MG63 (cell line): ENCODE measurements around the gene DLK1. TPM values are rescaled to one million over a fixed set of nuclear protein-coding genes. Genes with fewer than 3 reads are reported as not detected.

Experiments
- DNase-seq: peaks from one replicate; pipeline ENCODE4 v3.0.0-alpha.2; 2020
- H3K27me3 ChIP-seq: fragments of 250-450 bp; sonication (Bioruptor Pico); 2 replicates; pipeline ENCODE4 v1.5.1; 2020; ENCODE audit warnings: mild to moderate bottlenecking, moderate library complexity
- H3K36me3 ChIP-seq: fragments of 250-450 bp; sonication (Bioruptor Pico); 2 replicates; pipeline ENCODE4 v1.5.1; 2020; ENCODE audit warnings: mild to moderate bottlenecking, moderate library complexity
- H3K4me3 ChIP-seq: fragments of 250-450 bp; sonication (Bioruptor Pico); 2 replicates; pipeline ENCODE4 v1.5.1; 2020; ENCODE audit warnings: mild to moderate bottlenecking, moderate library complexity
- H3K9me3 ChIP-seq: fragments of 250-450 bp; sonication (Bioruptor Pico); 2 replicates; pipeline ENCODE4 v1.5.1; 2020; ENCODE audit warnings: mild to moderate bottlenecking, moderate library complexity
- total RNA-seq: library from RNA; depleted of rRNA; stranded (reverse); fragments of >200 nt; shearing (Covaris generic); gene quantifications from 2 replicates; pipeline ENCODE4 v1.2.3, GENCODE V29; 2014; ENCODE audit warnings: low replicate concordance; rRNA removed

DLK1 gene
- total RNA-seq, 1 experiment from 2014 or later: not detected

DNA sequence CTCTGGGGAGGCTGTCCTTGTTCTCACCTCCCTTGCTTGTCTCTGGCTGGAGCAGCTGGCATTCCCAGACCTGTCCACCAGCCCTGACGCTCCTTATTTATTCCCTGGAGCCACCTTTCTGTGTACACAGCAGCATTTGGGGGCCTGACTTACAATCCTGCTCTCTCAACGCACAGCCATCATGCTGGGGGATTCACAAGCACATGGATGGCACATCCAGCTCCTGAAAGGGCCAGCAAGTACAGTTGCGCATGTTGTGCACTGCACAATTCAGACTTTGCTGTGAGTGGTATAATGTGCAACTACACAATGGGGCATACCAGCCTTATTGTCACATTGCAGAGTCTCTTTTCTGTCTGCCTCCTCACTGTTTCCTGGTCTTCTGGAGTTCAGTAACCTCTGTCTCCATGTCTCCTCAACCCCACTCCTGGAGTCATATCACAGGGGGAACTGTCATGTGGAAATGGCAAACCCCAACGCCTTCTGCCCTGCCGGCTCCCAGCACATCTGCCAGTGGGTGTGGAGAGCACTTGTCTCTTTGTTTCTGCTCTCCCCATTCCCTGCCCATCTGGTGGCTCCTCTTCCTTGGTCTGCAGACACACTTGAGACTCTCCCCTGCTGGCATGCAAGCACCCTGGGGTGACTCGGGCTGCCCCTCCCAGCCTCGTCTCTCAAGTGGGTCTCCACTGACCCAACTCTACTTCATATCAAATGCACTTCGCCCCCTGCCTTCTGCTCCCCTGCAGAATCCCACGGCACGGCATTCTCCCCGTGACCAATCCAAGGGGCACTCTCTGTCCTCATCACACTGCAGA lies 58.0 kb downstream of the DLK1 start:
- no peak for DNase-seq
- H3K9me3 ChIP-seq: no peaks in the 10 kb centered on the region
- no peaks in the 10 kb centered on the region for H3K36me3 ChIP-seq
- no peak overlapping the region for H3K4me3 ChIP-seq
- H3K27me3 ChIP-seq: no peaks in the 10 kb centered on the region

- DNase-seq: no peak
- no peaks in the 10 kb centered on the region for H3K27me3 ChIP-seq
- H3K4me3 ChIP-seq: no peak overlapping the region
- H3K36me3 ChIP-seq: no peaks in the 10 kb centered on the region
- no peaks in the 10 kb centered on the region for H3K9me3 ChIP-seq
Observed at GRCh38 chr14:100785338-100785615, 58.6 kb downstream of the DLK1 start.

GRCh38 chr14:100785626-100786025 lies 58.9 kb downstream of the DLK1 start:
- Histone ChIP-seq H3K27me3 (no peaks in the 10 kb centered on the region), H3K36me3 (no peaks in the 10 kb centered on the region), H3K9me3 (no peaks in the 10 kb centered on the region), H3K4me3 (no peak overlapping the region)
- DNase-seq: no peak

GRCh38 chr14:100786131-100786530 lies 59.4 kb downstream of the DLK1 start:
- Histone ChIP-seq H3K27me3 (no peaks in the 10 kb centered on the region), H3K4me3 (no peak overlapping the region), H3K36me3 (no peaks in the 10 kb centered on the region), H3K9me3 (no peaks in the 10 kb centered on the region)
- no peak for DNase-seq

- no peaks in the 10 kb centered on the region for H3K27me3 ChIP-seq
- H3K9me3 ChIP-seq: no peaks in the 10 kb centered on the region
- H3K4me3 ChIP-seq: no peak overlapping the region
- H3K36me3 ChIP-seq: no peaks in the 10 kb centered on the region
- DNase-seq: no peak
Observed at GRCh38 chr14:100786576-100787219, 60.0 kb downstream of the DLK1 start.

DNA sequence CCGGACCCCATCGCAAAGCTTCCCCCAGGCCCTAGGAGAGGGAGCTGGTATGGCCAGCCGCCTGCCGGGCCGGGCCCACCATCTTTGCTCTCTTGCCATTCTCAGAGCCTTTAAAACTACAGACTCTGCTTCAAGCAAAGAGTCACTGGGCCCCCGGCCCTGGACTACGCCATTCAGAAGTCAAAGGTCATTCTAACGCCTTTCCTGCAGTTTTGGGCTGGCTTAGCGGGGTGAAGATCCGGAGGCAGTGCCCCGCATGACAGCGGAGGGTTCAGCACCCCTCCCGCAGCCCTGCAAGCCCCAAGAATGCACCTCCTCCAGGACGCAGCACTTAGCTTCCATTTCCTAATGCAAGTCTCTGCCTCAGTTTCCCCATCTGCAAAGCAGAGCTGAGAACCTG lies 61.0 kb downstream of the DLK1 start:
- Histone ChIP-seq H3K4me3 (no peak overlapping the region), H3K9me3 (no peaks in the 10 kb centered on the region), H3K36me3 (no peaks in the 10 kb centered on the region), H3K27me3 (no peaks in the 10 kb centered on the region)
- DNase-seq: no peak

Other genes with a start within 250 kb of the DLK1 start
- 2.3 and 8.2 TPM in 2 replicates for gene BEGAIN, start 139.5 kb upstream of the DLK1 start, total RNA-seq
- not detected in 2 replicates for gene MEG3, start 99.2 kb downstream of the DLK1 start, total RNA-seq
- gene RTL1, start 176.8 kb downstream of the DLK1 start, total RNA-seq: not detected in 2 replicates